Forelimb muscle (tissue), 1 donor: ENCODE measurements around the gene INSIG1. TPM values are rescaled to one million over a fixed set of nuclear protein-coding genes. Genes with fewer than 3 reads are reported as not detected.

Experiments used
- DNase-seq: peaks from one replicate; pipeline ENCODE4 v3.0.0-alpha.2; 2013; ENCODE audit warnings: low read depth
- polyA plus RNA-seq: library from polyadenylated mRNA; unstranded; fragments of 120-200 nt; gene quantifications from one replicate; pipeline ENCODE4 v1.2.1, GENCODE V29; 2013; ENCODE audit not compliant: insufficient read length

The INSIG1 gene
- polyA plus RNA-seq, 1 donor, result 22.7 TPM

DNA sequence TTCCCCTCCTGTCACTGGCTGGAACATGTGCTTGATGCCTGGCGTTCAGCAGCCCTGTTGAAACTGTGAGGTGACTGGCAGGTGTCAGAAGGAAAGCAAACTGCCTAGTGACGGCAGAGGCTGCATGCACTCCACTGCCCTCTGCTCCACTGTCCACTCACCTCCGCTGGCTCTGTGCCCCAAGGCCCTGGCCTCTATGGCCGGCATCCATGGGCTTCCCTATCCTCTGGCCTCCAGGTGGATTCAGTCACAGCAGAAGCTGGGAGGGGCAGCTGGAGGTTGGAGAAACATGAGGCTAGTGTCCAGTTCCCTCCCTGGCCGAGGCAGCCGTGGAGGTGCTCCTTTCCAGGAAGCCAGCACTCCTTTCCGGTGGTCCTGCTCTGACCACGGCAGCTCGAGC lies 31.2 kb upstream of the INSIG1 start:
- no peak for DNase-seq

DNA sequence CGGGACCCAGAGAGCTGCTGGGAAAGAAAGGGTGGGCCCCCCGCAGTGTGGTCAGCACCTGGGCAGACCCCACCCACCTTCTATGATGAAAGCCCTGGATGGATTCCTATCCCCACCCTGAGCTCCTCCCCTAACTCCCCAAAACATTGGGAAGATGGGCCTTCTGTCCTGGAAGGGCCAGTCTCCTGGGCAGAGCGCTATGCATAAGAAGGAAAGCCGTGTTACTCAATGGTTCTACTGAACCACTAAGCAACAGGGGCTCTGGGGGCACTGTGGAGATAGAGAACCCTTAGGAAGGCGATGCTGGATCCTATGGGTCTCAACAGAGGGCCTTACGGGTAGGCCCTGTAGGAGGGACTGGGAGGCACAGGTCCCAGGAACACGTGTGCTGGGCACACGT lies 30.7 kb upstream of the INSIG1 start:
- DNase-seq, result no peak

DNA sequence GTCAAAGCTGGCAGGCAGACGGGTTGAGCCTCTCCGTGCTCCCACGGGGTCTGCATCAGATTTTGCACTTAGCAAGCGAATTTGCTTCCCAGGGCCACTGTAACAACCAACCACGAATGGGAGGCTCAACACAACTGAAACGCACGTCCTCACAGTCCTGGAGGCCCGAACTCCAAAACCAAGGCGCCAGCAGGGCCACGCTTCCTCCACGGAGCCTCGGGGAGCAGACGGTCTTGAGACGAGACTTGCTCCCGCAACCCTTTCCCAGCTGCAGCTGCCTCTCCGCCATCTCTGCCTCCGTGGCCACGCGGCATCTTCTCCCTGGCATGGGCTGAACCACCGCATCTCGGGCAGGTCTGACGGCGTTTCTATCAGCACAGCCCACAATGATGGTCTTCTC lies 30.2 kb upstream of the INSIG1 start:
- no peak for DNase-seq

GRCh38 chr7:155268211-155268610 lies 29.5 kb upstream of the INSIG1 start:
- no peak for DNase-seq

GRCh38 chr7:155268921-155269650 lies 28.6 kb upstream of the INSIG1 start:
- no peak for DNase-seq

DNA sequence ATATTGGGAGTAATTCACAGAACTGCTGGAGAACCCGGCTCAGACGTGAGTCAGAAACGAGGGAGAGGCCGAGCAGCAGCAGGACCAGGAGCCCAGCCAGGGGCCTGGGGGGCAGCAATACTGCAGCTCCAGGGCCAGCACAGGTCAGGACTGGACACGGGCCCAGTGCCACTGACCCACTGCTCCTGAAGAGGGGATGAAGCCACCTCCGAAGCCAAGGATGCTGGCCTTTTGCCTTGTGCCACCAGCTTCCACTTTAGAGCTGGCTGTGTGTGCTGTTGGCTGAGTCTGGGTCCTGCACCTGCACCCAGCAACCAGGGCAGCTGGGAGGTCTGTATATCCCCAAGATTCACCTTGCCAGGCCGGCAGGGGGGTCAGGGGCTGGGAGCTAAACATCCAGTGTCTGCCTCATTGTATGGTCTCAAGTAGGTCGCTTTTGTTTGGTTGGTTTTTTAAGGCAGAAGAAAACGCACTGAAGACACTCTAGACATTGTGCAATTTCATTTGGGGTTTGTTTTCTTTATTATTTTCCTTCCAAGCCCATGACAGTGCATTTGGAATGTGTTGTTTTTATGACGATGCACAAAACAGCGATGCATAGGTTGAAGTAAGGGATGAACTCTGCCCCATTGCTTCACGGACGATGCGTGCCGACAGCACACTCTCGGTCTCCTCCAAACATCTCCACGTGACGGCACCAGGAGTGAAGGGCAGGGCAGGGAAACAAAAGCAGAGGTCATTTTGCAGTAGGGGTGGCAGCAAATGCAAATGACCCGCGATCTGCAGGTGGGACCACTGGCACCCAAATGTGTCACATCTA lies 27.7 kb upstream of the INSIG1 start:
- DNase-seq, result no peak

GRCh38 chr7:155270861-155271260 lies 26.8 kb upstream of the INSIG1 start:
- no peak for DNase-seq

GRCh38 chr7:155274633-155275355 lies 22.9 kb upstream of the INSIG1 start:
- DNase-seq, result no peak

DNA sequence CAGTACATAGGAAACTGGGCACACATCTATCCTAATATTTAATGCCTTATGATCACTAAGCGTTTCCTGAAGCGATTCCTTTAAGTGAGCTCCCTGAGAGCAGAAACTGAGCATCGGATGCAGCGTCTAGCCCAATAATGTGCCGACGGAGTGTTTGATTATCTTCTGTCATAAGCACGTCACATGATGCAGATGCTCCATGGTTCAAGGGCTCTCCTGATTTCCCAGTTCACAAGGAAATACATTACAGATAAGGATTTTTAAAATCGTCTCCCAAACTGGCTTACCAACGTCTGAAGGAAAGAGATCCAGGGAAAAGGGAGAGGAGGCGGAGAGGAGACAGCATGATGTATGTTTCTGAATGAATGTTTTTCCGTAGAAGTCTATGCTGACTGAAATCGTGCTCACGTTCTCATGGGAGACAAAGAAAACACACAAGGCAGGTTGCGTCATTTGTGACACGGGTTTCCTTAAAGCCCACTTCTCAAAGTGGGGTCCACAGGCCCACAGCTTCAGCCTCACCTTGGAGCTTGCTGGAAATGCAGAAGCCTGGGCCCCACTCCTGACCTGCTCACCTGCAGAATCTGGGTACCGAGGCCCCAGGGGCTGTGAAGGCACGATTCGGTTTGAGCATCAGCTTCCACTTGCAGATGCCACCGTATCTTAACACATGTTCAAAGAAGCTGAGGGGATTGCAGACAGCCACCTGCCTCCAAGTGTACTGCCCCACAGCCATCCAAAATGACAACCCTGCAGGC lies 21.5 kb upstream of the INSIG1 start:
- no peak for DNase-seq

GRCh38 chr7:155276800-155277375 lies 20.8 kb upstream of the INSIG1 start:
- DNase-seq, result no peak

GRCh38 chr7:155277385-155277994 lies 20.2 kb upstream of the INSIG1 start:
- no peak for DNase-seq

GRCh38 chr7:155278921-155279320 lies 18.8 kb upstream of the INSIG1 start:
- DNase-seq, result no peak

- no peak for DNase-seq
Measured at GRCh38 chr7:155279787-155280445, 17.8 kb upstream of the INSIG1 start.

GRCh38 chr7:155280446-155281397 lies 17.0 kb upstream of the INSIG1 start:
- no peak for DNase-seq

DNA sequence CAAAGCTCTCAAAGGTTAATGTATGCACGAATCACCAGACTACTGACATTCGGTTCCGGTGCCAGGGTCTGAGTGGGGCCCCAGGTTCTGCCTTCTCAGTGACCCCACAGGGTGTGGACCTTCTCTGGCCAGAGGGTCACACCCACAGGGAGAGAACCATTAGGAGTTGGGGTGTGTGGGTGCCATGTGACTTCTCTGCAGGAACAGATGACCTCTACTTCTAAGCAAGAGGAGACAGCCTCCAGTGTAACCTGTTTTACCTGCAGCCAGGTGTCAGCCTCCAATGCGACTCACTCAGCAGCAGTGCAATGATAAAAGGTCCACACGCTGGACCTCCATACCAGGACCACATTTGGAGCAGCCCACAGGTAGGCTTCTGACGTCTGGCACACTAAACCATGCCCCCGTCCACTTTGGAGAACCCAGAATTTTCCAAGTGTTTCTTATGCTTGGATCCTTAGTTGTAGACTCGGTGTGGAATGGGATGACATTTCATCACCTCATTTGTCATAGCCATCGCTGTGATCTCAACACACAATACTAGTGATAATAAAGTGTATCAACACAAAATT lies 16.2 kb upstream of the INSIG1 start:
- no peak for DNase-seq

DNA sequence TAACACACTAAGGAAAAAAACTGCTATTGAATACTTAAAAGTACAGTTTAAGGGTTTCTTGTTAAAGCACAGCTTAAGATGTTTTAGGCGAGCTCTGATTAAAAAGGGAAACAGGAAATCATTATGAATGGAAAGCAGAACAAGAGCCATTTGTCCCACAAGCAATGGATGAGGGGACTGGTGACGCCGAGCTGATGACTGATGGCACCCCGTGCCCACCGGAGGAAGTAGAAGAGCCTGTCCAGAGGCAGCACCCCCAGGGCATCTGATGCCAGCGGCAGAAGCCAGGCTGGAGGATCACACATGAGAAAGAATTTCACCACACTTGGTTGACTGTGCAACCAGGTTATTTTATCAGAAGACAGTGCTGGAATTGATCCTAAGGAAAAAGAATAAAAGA lies 15.0 kb upstream of the INSIG1 start:
- DNase-seq, result no peak

- no peak for DNase-seq
Measured at GRCh38 chr7:155283565-155284194, 14.0 kb upstream of the INSIG1 start.

DNA sequence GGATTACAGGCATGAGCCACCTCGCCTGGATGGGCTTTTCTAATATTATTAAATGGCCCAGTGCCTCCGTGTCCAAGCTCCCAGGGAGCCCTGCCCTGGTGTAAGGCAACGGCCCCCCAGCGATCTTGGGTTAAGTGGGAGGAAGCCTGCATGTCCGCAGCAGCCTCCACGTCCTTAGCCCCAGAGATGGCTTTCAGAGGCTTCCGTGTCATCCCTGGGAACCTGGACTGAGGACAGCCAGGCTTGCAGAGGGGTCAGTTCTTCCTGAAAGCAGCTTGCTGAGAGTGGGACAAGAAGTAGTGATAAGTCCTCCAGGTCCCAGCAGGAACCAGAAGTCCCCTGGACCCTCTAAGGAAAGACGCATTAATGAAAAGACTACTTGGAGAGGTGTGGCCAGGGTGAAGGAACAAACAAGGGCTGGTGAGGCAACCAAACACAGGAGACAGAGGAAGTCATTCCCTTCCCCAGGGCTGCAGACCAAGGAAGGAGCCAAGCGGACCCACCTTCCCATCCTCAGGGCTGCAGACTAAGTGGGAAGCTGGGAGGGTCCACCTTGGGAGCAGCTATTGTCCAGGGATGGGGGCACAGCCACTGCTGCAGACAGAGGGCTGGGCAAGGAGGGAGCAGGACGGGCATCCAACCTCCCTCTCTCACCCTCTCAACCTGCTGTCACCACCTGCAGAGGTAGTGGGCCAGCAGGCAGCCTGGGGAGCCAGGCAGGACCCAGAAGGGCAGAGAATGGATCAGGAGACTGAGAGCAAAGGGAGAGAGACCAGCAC lies 13.0 kb upstream of the INSIG1 start:
- no peak for DNase-seq
